Ammon's horn (tissue), 1 donor: Measurements from ENCODE around the gene CERKL.

ENCODE experiments used
- DNase-seq: peaks from one replicate; pipeline ENCODE4 v3.0.0-alpha.2; 2016; ENCODE audit warnings: low spot score

Gene CERKL

GRCh38 chr2:181628590-181629585, 28.0 kb downstream of the CERKL start:
- peak; percentile 5 for DNase-seq

GRCh38 chr2:181627545-181627944, 29.4 kb downstream of the CERKL start:
- peak; percentile 19 for DNase-seq

GRCh38 chr2:181626671-181627070, 30.2 kb downstream of the CERKL start:
- DNase-seq = no peak

GRCh38 chr2:181623159-181623558, 33.7 kb downstream of the CERKL start:
- no peak for DNase-seq

GRCh38 chr2:181621779-181622490, 35.0 kb downstream of the CERKL start:
- no peak for DNase-seq

- DNase-seq = no peak
Observed at GRCh38 chr2:181619516-181619915, 37.4 kb downstream of the CERKL start.

- no peak for DNase-seq
Observed at GRCh38 chr2:181616715-181617114, 40.2 kb downstream of the CERKL start.

- DNase-seq = no peak
Observed at GRCh38 chr2:181614874-181615638, 41.8 kb downstream of the CERKL start.

GRCh38 chr2:181613241-181613640, 43.7 kb downstream of the CERKL start:
- no peak for DNase-seq

GRCh38 chr2:181607629-181608590, 49.0 kb downstream of the CERKL start:
- DNase-seq = no peak

- DNase-seq = no peak
Observed at GRCh38 chr2:181605889-181606837, 50.7 kb downstream of the CERKL start.

GRCh38 chr2:181602017-181602416, 54.9 kb downstream of the CERKL start:
- DNase-seq = no peak

GRCh38 chr2:181596556-181596955, 60.3 kb downstream of the CERKL start:
- no peak for DNase-seq

GRCh38 chr2:181594322-181594721, 62.6 kb downstream of the CERKL start:
- no peak for DNase-seq

GRCh38 chr2:181589779-181590178, 67.1 kb downstream of the CERKL start:
- no peak for DNase-seq

- no peak for DNase-seq
Observed at GRCh38 chr2:181588546-181588945, 68.4 kb downstream of the CERKL start.

- no peak for DNase-seq
Observed at GRCh38 chr2:181586569-181587081, 70.3 kb downstream of the CERKL start.

GRCh38 chr2:181585732-181586131, 71.2 kb downstream of the CERKL start:
- DNase-seq = no peak

GRCh38 chr2:181581534-181581933, 75.4 kb downstream of the CERKL start:
- DNase-seq = no peak

- no peak for DNase-seq
Observed at GRCh38 chr2:181578829-181579228, 78.1 kb downstream of the CERKL start.
